Thymus (tissue), 11 donors: ENCODE measurements around the gene HAO1. TPM values are rescaled to one million over a fixed set of nuclear protein-coding genes. Genes with fewer than 3 reads are reported as not detected.

Experiments used
- DNase-seq, 9 donors: peaks; one replicate each; pipeline ENCODE4 v3.0.0-alpha.2; 2013; ENCODE audit warnings: low spot score in 9 of 9, low read depth in 6 of 9, missing footprints in 1 of 9
- H3K27ac ChIP-seq, 2 donors: one replicate each; pipeline ENCODE4 v1.5.1; 2013; ENCODE audit warnings: control low read depth in 1 of 2, low read depth in 1 of 2, low read length in 1 of 2, mild to moderate bottlenecking in 1 of 2, moderate library complexity in 1 of 2
- H3K27me3 ChIP-seq, 2 donors: one replicate each; pipeline ENCODE4 v1.5.1; 2013; ENCODE audit warnings: low read length in 1 of 2; ENCODE audit not compliant: control insufficient read depth in 2 of 2, insufficient read depth in 1 of 2
- H3K36me3 ChIP-seq, 2 donors: one replicate each; pipeline ENCODE4 v1.5.1; 2013; ENCODE audit warnings: low read length in 1 of 2, mild to moderate bottlenecking in 1 of 2, moderate library complexity in 1 of 2; ENCODE audit not compliant: control insufficient read depth in 2 of 2, insufficient read depth in 2 of 2
- H3K4me1 ChIP-seq, 2 donors: one replicate each; pipeline ENCODE4 v1.5.1; 2013; ENCODE audit warnings: low read length in 2 of 2; ENCODE audit not compliant: control insufficient read depth in 2 of 2, insufficient read depth in 2 of 2
- H3K4me3 ChIP-seq, 2 donors: one replicate each; pipeline ENCODE4 v1.5.1; 2013; ENCODE audit warnings: low read length in 2 of 2, control low read depth in 1 of 2, mild to moderate bottlenecking in 1 of 2
- H3K9me3 ChIP-seq, 2 donors: one replicate each; pipeline ENCODE4 v1.5.1; 2013; ENCODE audit warnings: low read length in 1 of 2, mild to moderate bottlenecking in 1 of 2; ENCODE audit not compliant: control insufficient read depth in 2 of 2, insufficient read depth in 1 of 2
- WGBS: extraction: QIAGEN DNeasy Blood & Tissue Kit; methylation state at CpG from one replicate; pipeline ENCODE4 v1.1.7; 2013; 5-methylcytosine and 5-hydroxymethylcytosine counted together
- polyA plus RNA-seq: library from polyadenylated mRNA; stranded (reverse); fragments of 200-250 nt; gene quantifications from one replicate; pipeline ENCODE4 v1.2.3, GENCODE V29; 2013
- total RNA-seq: library from RNA; stranded (reverse); fragments of 120-200 nt; gene quantifications from one replicate; pipeline ENCODE4 v1.2.4, GENCODE V29; 2013
- donor health status: healthy.

HAO1 gene
- total and polyA plus RNA-seq, 2 donors, result 0.02 to 0.05 TPM

GRCh38 chr20:7911586-7912330, 28.5 kb downstream of the HAO1 start:
- no peaks in the 10 kb centered on the region for H3K4me1 ChIP-seq
- WGBS, result 95% methylated on average over 10 of the region's 10 CpGs
- no peak overlapping the region for H3K27ac ChIP-seq
- H3K4me3 ChIP-seq, result no peak overlapping the region
- no peaks in the 10 kb centered on the region for H3K36me3 ChIP-seq
- no peaks in the 10 kb centered on the region for H3K27me3 ChIP-seq
- no peaks in the 10 kb centered on the region for H3K9me3 ChIP-seq
- DNase-seq, result no peak

DNA sequence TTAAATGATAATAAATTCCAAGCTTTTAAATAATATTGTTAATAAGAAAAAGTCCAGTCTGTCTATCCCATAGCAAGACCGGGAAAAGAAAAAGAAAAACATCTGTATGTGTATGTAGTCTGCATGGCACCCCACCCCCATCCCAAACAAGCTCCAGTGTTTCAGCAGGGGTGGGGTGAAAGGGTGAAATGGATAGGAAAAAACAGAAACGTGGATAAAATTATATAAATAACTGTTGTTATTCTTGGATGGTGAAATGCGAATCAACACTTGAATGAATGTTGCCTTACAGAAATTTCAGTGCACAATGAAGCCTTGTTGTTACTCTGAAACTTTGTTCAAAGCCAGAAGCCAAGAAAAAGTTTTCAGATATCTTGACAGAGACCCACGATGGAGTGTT, 31.4 kb downstream of the HAO1 start:
- Histone ChIP-seq H3K36me3 (no peaks in the 10 kb centered on the region), H3K4me3 (no peak overlapping the region), H3K27me3 (no peaks in the 10 kb centered on the region), H3K9me3 (no peaks in the 10 kb centered on the region), H3K4me1 (no peaks in the 10 kb centered on the region), H3K27ac (no peak overlapping the region)
- 90% methylated on average over 4 of the region's 4 CpGs for WGBS
- no peak for DNase-seq

- H3K4me1 ChIP-seq, result no peaks in the 10 kb centered on the region
- H3K27me3 ChIP-seq, result no peaks in the 10 kb centered on the region
- no peaks in the 10 kb centered on the region for H3K9me3 ChIP-seq
- WGBS, result 100% methylated on average over 1 of the region's 1 CpG
- H3K27ac ChIP-seq, result no peak overlapping the region
- no peaks in the 10 kb centered on the region for H3K36me3 ChIP-seq
- no peak overlapping the region for H3K4me3 ChIP-seq
- no peak for DNase-seq
Measured at GRCh38 chr20:7903429-7903828, 36.8 kb downstream of the HAO1 start.

GRCh38 chr20:7902879-7903278, 37.4 kb downstream of the HAO1 start:
- Histone ChIP-seq H3K27ac (no peak overlapping the region), H3K4me3 (no peak overlapping the region), H3K27me3 (no peaks in the 10 kb centered on the region), H3K9me3 (no peaks in the 10 kb centered on the region), H3K36me3 (no peaks in the 10 kb centered on the region), H3K4me1 (no peaks in the 10 kb centered on the region)
- DNase-seq, result no peak
- WGBS, result 94% methylated on average over 2 of the region's 2 CpGs

- H3K27me3 ChIP-seq, result no peaks in the 10 kb centered on the region
- no peak overlapping the region for H3K27ac ChIP-seq
- H3K4me3 ChIP-seq, result no peak overlapping the region
- no peaks in the 10 kb centered on the region for H3K9me3 ChIP-seq
- H3K36me3 ChIP-seq, result no peaks in the 10 kb centered on the region
- WGBS, result 66% methylated on average over 2 of the region's 2 CpGs
- no peaks in the 10 kb centered on the region for H3K4me1 ChIP-seq
- no peak for DNase-seq
Measured at GRCh38 chr20:7897781-7898364, 42.4 kb downstream of the HAO1 start.

- no peak for DNase-seq
- WGBS, result 96% methylated on average over 7 of the region's 7 CpGs
Measured at GRCh38 chr20:7893014-7893730, 47.1 kb downstream of the HAO1 start.

GRCh38 chr20:7891705-7892104, 48.6 kb downstream of the HAO1 start:
- Histone ChIP-seq H3K9me3 (no peaks in the 10 kb centered on the region), H3K36me3 (no peaks in the 10 kb centered on the region), H3K4me1 (no peaks in the 10 kb centered on the region), H3K4me3 (no peak overlapping the region), H3K27ac (no peak overlapping the region), H3K27me3 (no peaks in the 10 kb centered on the region)
- no peak for DNase-seq
- 95% methylated on average over 5 of the region's 5 CpGs for WGBS

More at GRCh38 chr20:7893014-7893730, 47.1 kb downstream of the HAO1 start:
- H3K27me3 ChIP-seq, result no peaks in the 10 kb centered on the region
- no peaks in the 10 kb centered on the region for H3K36me3 ChIP-seq
- no peak overlapping the region for H3K4me3 ChIP-seq
- no peaks in the 10 kb centered on the region for H3K4me1 ChIP-seq
- H3K27ac ChIP-seq, result no peak overlapping the region
- no peaks in the 10 kb centered on the region for H3K9me3 ChIP-seq

- 98% methylated on average over 3 of the region's 3 CpGs for WGBS
Measured at GRCh38 chr20:7889736-7890135, 50.5 kb downstream of the HAO1 start.

DNA sequence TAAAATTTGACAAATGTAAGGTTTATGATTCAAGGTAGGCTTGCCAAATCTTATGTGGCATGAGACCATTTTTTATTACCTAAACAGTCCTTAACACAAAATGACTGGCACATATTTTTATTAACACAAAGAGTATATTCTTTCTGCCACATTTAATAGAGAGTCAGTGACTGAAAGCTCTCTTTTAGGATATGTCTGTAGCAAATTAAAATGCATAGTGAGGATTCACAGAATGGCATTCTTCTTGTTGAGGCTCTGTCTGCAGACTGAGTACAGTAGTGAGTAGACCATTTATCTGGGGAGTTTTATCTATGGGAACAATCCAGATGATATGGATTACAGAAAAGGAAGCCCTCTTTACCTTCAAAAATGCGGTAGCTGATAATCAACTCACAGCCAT, 56.5 kb downstream of the HAO1 start:
- Histone ChIP-seq H3K27ac (no peak overlapping the region), H3K4me1 (no peaks in the 10 kb centered on the region), H3K4me3 (no peak overlapping the region), H3K9me3 (no peaks in the 10 kb centered on the region), H3K36me3 (no peaks in the 10 kb centered on the region), H3K27me3 (no peaks in the 10 kb centered on the region)
- DNase-seq, result no peak
- 99% methylated on average over 1 of the region's 1 CpG for WGBS

More at GRCh38 chr20:7889736-7890135, 50.5 kb downstream of the HAO1 start:
- Histone ChIP-seq H3K27me3 (no peaks in the 10 kb centered on the region), H3K9me3 (no peaks in the 10 kb centered on the region), H3K36me3 (no peaks in the 10 kb centered on the region), H3K27ac (no peak overlapping the region), H3K4me1 (no peaks in the 10 kb centered on the region), H3K4me3 (no peak overlapping the region)
- DNase-seq, result no peak
